Nephron progenitor cell (in vitro differentiated cells): ENCODE data around the gene TAX1BP1.

Experiments
- DNase-seq: peaks from one replicate; pipeline ENCODE4 v3.0.0; 2021
- H3K27ac Mint-ChIP-seq: 2 replicates; pipeline ENCODE4 v1.8.0; 2021; ENCODE audit warnings: mild to moderate bottlenecking, moderate library complexity, mixed read lengths
- H3K27me3 Mint-ChIP-seq: 2 replicates; pipeline ENCODE4 v1.8.0; 2021; ENCODE audit warnings: mild to moderate bottlenecking, low read depth, mixed read lengths; ENCODE audit not compliant: poor library complexity
- H3K36me3 Mint-ChIP-seq: 2 replicates; pipeline ENCODE4 v1.8.0; 2021; ENCODE audit warnings: low read depth, mixed read lengths
- H3K4me1 Mint-ChIP-seq: 2 replicates; pipeline ENCODE4 v1.8.0; 2021; ENCODE audit warnings: mixed read lengths
- H3K4me3 Mint-ChIP-seq: 2 replicates; pipeline ENCODE4 v1.8.0; 2021; ENCODE audit warnings: mild to moderate bottlenecking, moderate library complexity, mixed read lengths
- H3K9me3 Mint-ChIP-seq: 2 replicates; pipeline ENCODE4 v1.8.0; 2021; ENCODE audit warnings: mild to moderate bottlenecking, moderate library complexity, mixed read lengths
- TF ChIP-seq, protein P1 (sequence below): fragments of 200-600 bp; sonication (generic); IDR thresholded peaks from 2 replicates; pipeline ENCODE4 v1.5.0; 2021; ENCODE audit warnings: antibody characterized with exemption

The TAX1BP1 gene

GRCh38 chr7:27709137-27710075 is 30.6 kb upstream of the TAX1BP1 start:
- H3K9me3 Mint-ChIP-seq, result peaks cover 8% of the 10 kb centered on the region
- no peak for DNase-seq
- H3K27me3 Mint-ChIP-seq, result peaks cover 5% of the 10 kb centered on the region
- no peaks in the 10 kb centered on the region for H3K4me1 Mint-ChIP-seq
- TF ChIP-seq, protein P1, sequence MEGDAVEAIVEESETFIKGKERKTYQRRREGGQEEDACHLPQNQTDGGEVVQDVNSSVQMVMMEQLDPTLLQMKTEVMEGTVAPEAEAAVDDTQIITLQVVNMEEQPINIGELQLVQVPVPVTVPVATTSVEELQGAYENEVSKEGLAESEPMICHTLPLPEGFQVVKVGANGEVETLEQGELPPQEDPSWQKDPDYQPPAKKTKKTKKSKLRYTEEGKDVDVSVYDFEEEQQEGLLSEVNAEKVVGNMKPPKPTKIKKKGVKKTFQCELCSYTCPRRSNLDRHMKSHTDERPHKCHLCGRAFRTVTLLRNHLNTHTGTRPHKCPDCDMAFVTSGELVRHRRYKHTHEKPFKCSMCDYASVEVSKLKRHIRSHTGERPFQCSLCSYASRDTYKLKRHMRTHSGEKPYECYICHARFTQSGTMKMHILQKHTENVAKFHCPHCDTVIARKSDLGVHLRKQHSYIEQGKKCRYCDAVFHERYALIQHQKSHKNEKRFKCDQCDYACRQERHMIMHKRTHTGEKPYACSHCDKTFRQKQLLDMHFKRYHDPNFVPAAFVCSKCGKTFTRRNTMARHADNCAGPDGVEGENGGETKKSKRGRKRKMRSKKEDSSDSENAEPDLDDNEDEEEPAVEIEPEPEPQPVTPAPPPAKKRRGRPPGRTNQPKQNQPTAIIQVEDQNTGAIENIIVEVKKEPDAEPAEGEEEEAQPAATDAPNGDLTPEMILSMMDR, result no peak
- no peak overlapping the region for H3K27ac Mint-ChIP-seq
- H3K36me3 Mint-ChIP-seq, result no peaks in the 10 kb centered on the region
- H3K4me3 Mint-ChIP-seq, result no peak overlapping the region

- Mint-ChIP-seq H3K9me3 (peaks cover 8% of the 10 kb centered on the region), H3K36me3 (no peaks in the 10 kb centered on the region), H3K4me3 (no peak overlapping the region), H3K27me3 (peaks cover 12% of the 10 kb centered on the region), H3K27ac (no peak overlapping the region), H3K4me1 (no peaks in the 10 kb centered on the region)
- DNase-seq, result no peak
- TF ChIP-seq, protein P1, result no peak
Measured at GRCh38 chr7:27712217-27712616, 27.7 kb upstream of the TAX1BP1 start.

DNA sequence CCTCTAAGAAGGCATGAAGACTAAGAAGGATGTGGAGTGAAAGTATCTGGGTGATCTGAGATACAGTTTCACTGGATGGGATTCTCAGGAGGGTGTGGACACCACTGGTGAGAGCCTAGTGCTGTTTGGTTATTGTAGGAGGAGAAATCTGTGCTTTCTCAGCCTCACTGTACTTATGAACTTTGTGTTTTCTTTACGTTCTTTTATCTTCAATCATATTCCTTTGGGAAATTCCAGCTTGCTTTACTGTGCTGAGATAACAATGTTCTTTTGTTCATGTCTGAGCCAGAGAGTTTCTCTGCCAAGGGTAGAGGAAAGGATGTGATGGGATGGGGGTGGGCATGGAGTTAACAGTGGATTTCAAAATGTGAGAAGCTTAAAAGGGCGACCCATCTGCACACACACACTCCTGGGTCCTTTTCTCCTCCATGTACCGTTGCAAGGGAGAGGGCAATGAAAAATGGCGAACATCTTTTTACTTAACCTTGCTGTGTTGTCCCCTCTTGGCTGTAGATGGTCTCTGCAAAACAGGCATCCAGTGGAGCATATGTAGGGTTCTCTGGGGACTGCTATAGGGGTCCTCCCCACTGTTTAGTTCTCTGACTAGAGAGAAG is 25.0 kb upstream of the TAX1BP1 start:
- H3K4me3 Mint-ChIP-seq, result no peak overlapping the region
- H3K36me3 Mint-ChIP-seq, result no peaks in the 10 kb centered on the region
- no peaks in the 10 kb centered on the region for H3K4me1 Mint-ChIP-seq
- H3K27ac Mint-ChIP-seq, result no peak overlapping the region
- no peaks in the 10 kb centered on the region for H3K9me3 Mint-ChIP-seq
- DNase-seq, result no peak
- TF ChIP-seq, protein P1, result no peak
- peaks cover 24% of the 10 kb centered on the region for H3K27me3 Mint-ChIP-seq

GRCh38 chr7:27723085-27723484 is 16.9 kb upstream of the TAX1BP1 start:
- H3K27ac Mint-ChIP-seq, result no peak overlapping the region

DNA sequence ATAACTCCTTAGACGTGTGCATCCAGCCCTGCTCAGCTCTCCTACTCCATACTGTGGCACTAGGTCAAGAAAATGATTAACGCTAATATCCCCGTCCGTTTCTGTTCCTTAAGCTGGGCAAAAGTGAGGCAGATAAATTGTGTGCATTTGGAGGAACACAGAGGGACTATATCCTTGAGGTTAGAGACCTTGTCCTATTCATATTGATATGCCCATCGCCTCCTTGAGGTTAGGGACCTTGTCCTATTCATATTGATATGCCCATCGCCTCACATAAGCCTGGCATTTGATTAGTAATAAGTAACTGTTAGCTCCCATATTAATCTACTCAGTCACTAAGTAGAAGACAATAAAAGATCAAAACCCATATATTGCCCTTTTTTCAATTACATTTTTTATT is 12.9 kb upstream of the TAX1BP1 start:
- Mint-ChIP-seq H3K27ac (no peak overlapping the region), H3K27me3 (no peaks in the 10 kb centered on the region), H3K9me3 (no peaks in the 10 kb centered on the region), H3K4me3 (no peak overlapping the region), H3K4me1 (no peaks in the 10 kb centered on the region), H3K36me3 (no peaks in the 10 kb centered on the region)
- no peak for DNase-seq
- TF ChIP-seq, protein P1, result no peak

More at GRCh38 chr7:27723085-27723484, 16.9 kb upstream of the TAX1BP1 start:
- H3K4me3 Mint-ChIP-seq, result no peak overlapping the region
- DNase-seq, result no peak
- H3K27me3 Mint-ChIP-seq, result peaks cover 9% of the 10 kb centered on the region
- TF ChIP-seq, protein P1, result no peak
- H3K36me3 Mint-ChIP-seq, result no peaks in the 10 kb centered on the region
- no peaks in the 10 kb centered on the region for H3K9me3 Mint-ChIP-seq
- H3K4me1 Mint-ChIP-seq, result no peaks in the 10 kb centered on the region
